Epidermal melanocyte (primary cell): ENCODE measurements around the gene LFNG.

Experiments
- DNase-seq: peaks from one replicate; pipeline ENCODE4 v3.0.0; 2011; ENCODE audit warnings: low spot score; ENCODE audit not compliant: insufficient read length

The LFNG gene

DNA sequence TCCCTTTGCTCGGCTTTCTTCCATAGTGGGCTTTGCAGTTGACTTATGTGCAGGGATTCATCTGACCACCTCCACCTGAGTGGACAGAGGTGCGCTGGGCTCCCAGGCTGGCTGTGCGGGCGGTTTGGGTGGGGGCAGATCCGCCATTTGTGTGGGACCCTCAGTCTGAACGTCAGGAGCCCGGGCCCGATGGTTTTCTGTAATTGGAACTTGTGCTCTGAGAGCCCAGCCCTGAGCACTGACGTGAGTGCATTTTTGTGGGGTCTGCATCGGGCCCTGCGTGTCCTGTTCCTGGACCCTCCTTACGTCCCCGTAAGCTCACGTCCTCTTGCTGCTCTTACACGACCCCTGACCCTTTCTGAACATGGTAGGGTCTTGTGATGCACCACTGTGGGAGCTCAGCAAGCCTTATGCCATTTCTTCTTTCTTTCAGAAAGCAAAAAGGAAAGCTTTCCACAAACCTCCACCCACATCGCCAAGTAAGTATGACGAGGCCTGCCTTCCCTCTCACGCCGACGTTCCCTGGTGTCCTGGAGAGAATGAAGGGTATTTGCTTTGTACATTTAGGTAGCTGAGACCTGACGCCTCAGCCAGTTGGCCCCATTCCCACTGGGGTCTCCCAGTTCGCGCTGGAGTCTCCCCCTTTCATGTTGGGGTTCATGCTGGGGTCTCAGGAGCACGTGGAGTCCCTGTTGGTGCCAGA lies 49.1 kb downstream of the LFNG start:
- DNase-seq = no peak

GRCh38 chr7:2569421-2569820 lies 49.8 kb downstream of the LFNG start:
- DNase-seq = no peak

DNA sequence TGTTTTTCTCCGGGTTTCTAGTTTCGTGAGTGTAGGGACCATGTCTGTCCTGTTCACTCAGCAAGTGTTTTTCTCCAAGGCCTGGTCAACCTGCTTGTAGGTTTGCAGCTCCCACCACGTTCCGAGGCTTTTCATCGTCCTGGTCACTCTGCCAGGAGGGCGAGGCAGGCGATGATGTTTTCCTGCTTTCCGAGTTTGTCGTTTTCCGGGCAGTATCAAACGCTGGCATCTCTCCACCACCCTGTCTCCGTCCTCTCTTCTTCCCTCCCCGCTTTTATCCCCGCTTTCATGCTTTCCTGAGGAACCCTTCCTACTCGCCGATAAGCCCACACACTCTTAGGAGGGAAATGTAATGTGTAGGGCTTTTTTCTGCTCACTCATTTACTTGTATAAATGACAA lies 50.4 kb downstream of the LFNG start:
- no peak for DNase-seq

GRCh38 chr7:2571409-2571808 lies 51.8 kb downstream of the LFNG start:
- DNase-seq = no peak

- no peak for DNase-seq
Measured at GRCh38 chr7:2572101-2572842, 52.7 kb downstream of the LFNG start.

GRCh38 chr7:2573761-2574160 lies 54.2 kb downstream of the LFNG start:
- DNase-seq = no peak

DNA sequence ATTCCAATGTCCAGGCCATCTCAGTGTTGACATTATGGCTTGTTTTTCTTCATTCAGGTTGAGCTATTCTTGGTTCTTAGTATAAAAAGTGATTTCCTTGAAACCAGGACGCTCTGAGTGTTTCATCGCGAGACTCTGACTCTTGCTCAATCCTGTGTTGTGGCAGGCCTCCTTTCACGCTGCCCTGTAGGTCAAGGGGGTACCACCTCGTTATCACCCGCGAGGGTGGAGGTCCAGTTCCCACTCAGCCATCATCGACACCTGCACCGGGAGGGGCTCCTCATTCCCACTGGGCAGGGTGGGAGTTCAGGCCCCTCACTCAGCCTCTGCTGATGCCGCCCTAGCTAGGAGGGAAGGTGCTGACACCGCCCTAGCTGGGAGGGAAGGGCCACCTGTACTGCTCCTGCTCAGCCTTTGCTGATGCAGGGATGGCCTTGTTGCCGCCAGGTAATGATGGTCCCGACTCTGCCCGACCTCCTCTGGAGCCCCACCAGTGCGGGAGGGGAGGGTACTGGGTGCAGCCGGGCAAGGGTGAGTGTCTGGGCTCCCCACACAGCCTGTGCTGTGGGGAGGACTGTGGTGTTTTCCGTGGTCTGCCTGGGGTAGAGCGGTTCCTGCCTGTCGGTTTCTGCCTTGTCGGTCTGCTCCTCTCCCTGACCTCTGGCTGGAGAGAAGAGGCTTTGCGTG lies 55.6 kb downstream of the LFNG start:
- no peak for DNase-seq

- no peak for DNase-seq
Measured at GRCh38 chr7:2575733-2576340, 56.3 kb downstream of the LFNG start.

DNA sequence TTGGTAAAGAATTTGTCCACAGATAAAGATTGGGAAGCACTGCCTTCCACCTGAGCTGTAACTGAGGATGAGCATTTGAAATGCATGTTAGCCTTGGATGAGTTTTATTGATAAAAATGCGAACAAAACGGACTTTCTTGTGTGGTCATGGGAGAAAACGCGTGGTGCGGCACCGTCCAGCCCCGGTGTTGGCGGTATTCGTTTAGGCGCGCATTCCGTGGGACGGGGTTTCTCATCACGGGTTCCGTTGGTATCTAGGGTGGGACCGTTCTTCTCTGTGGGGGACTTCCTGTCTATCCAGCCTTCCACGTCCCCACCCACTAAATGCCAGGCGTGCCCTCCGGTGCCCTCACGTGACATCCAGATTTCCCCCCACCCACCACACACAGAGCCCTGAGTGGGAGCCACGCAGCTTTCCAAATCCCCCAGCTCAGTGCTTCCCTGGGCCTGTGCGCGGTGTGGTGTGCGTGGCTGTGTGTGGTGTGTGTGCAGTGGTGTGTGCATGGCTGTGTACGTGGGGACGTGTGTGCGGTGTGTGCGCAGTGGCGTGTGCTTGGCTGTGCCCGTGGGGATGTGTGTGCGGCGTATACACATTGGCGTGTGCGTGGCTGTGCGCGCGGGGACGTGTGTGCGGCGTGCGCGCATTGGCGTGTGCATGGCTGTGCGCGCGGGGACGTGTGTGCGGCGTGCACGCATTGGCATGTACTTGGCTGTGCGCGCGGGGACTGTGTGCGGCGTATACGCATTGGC lies 57.3 kb downstream of the LFNG start:
- DNase-seq = no peak
